GM23338 (cell line): Measurements from ENCODE around the gene SEZ6. TPM values are rescaled to one million over a fixed set of nuclear protein-coding genes. Genes with fewer than 3 reads are reported as not detected.

Experiments
- ATAC-seq: fragments of 200-7000 bp; cut with Tn5 transposase; 3 replicates; pipeline ENCODE4 v1.9.1; 2020
- DNase-seq: peaks from one replicate; pipeline ENCODE4 v3.0.0-alpha.2; 2015; ENCODE audit warnings: low spot score
- H2AFZ ChIP-seq: fragments of 200-600 bp; sonication (generic); 2 replicates; pipeline ENCODE4 v1.8.0; 2016; ENCODE audit warnings: antibody characterized with exemption, mild to moderate bottlenecking, moderate library complexity
- H3F3A ChIP-seq: fragments of 200-600 bp; sonication (generic); replicated peaks from 2 replicates; pipeline ENCODE4 v1.8.0; 2017; ENCODE audit warnings: antibody characterized with exemption, mixed run types, low read depth
- H3K27ac ChIP-seq: fragments of 200-600 bp; sonication (generic); 2 replicates; pipeline ENCODE4 v1.6.1; 2016; ENCODE audit warnings: low read depth
- H3K27me3 ChIP-seq: fragments of 200-600 bp; sonication (generic); 2 replicates; pipeline ENCODE4 v1.8.0; 2016; ENCODE audit warnings: mild to moderate bottlenecking, mixed run types, moderate library complexity; ENCODE audit not compliant: insufficient read depth
- H3K36me3 ChIP-seq: fragments of 200-600 bp; sonication (generic); 2 replicates; pipeline ENCODE4 v1.8.0; 2016; ENCODE audit warnings: mild to moderate bottlenecking; ENCODE audit not compliant: insufficient read depth
- H3K4me1 ChIP-seq: fragments of 200-600 bp; sonication (generic); 2 replicates; pipeline ENCODE4 v1.8.0; 2016; ENCODE audit warnings: mild to moderate bottlenecking, moderate library complexity; ENCODE audit not compliant: insufficient read depth
- H3K4me2 ChIP-seq: fragments of 200-600 bp; sonication (generic); 2 replicates; pipeline ENCODE4 v1.7.1; 2017; ENCODE audit warnings: mixed run types
- H3K4me3 ChIP-seq: fragments of 200-600 bp; sonication (generic); 2 replicates; pipeline ENCODE4 v1.6.1; 2016; ENCODE audit warnings: mixed run types
- H3K79me2 ChIP-seq: fragments of 200-600 bp; sonication (generic); replicated peaks from 2 replicates; pipeline ENCODE4 v1.8.0; 2017; ENCODE audit warnings: mild to moderate bottlenecking; ENCODE audit not compliant: insufficient read depth
- H3K9me2 ChIP-seq: fragments of 200-600 bp; sonication (generic); 2 replicates; pipeline ENCODE4 v1.8.0; 2017; ENCODE audit not compliant: insufficient read depth
- H4K20me1 ChIP-seq: fragments of 200-600 bp; sonication (generic); replicated peaks from 2 replicates; pipeline ENCODE4 v1.8.0; 2017; ENCODE audit warnings: mild to moderate bottlenecking; ENCODE audit not compliant: insufficient read depth
- H3K27ac Mint-ChIP-seq: 2 replicates; pipeline ENCODE4 v1.8.0; 2020; ENCODE audit warnings: inconsistent platforms, mild to moderate bottlenecking, moderate library complexity, mixed read lengths
- H3K27me3 Mint-ChIP-seq: 3 replicates; pipeline ENCODE4 v1.8.0; 2022; ENCODE audit warnings: low read depth, mild to moderate bottlenecking, moderate library complexity, mixed read lengths, inconsistent platforms; ENCODE audit not compliant: insufficient read depth, poor library complexity
- H3K36me3 Mint-ChIP-seq: 3 replicates; pipeline ENCODE4 v1.8.0; 2021; ENCODE audit warnings: low read depth, mild to moderate bottlenecking, inconsistent platforms, moderate library complexity, mixed read lengths
- H3K4me1 Mint-ChIP-seq: 3 replicates; pipeline ENCODE4 v1.8.0; 2020; ENCODE audit warnings: mild to moderate bottlenecking, inconsistent platforms, mixed read lengths
- H3K4me3 Mint-ChIP-seq: 3 replicates; pipeline ENCODE4 v1.8.0; 2021; ENCODE audit warnings: moderate library complexity, mild to moderate bottlenecking, inconsistent platforms, mixed read lengths
- H3K9me3 Mint-ChIP-seq: 3 replicates; pipeline ENCODE4 v1.8.0; 2020; ENCODE audit warnings: moderate library complexity, mild to moderate bottlenecking, inconsistent platforms, mixed read lengths
- CREB1 ChIP-seq: fragments of 250-450 bp; sonication (Bioruptor Pico); IDR thresholded peaks from 2 replicates; pipeline ENCODE4 v1.5.0; 2020; ENCODE audit warnings: low read depth, mild to moderate bottlenecking, moderate library complexity
- CTCF ChIP-seq, 2 experiments: fragments of 200-600 bp in 1 of 2; sonication (generic) in 1 of 2; conservative IDR thresholded peaks; 2 replicates each; pipeline versions ENCODE4 v1.5.1 to v1.6.1; 2016 to 2017; ENCODE audit warnings: antibody characterized with exemption in 2 of 2, low read depth in 2 of 2, mild to moderate bottlenecking in 2 of 2, moderate library complexity in 1 of 2
- ETS1 ChIP-seq: IDR thresholded peaks from 2 replicates; pipeline ENCODE4 v1.6.1; 2016; ENCODE audit warnings: antibody characterized with exemption
- EZH2 ChIP-seq: fragments of 200-600 bp; sonication (generic); IDR thresholded peaks from one replicate; pipeline ENCODE4 v1.8.0; 2017; ENCODE audit warnings: antibody characterized with exemption, mild to moderate bottlenecking, low read depth; ENCODE audit not compliant: unreplicated experiment
- EZH2phosphoT487 ChIP-seq: fragments of 200-600 bp; sonication (generic); IDR thresholded peaks from one replicate; pipeline ENCODE4 v1.8.1; 2018; ENCODE audit warnings: antibody characterized with exemption; ENCODE audit not compliant: unreplicated experiment
- JUNB ChIP-seq: IDR thresholded peaks from one replicate; pipeline ENCODE4 v1.6.1; 2016; ENCODE audit warnings: antibody characterized with exemption; ENCODE audit not compliant: unreplicated experiment
- NANOG ChIP-seq: IDR thresholded peaks from 2 replicates; pipeline ENCODE4 v1.6.1; 2016; ENCODE audit warnings: antibody characterized with exemption, borderline replicate concordance
- POLR2AphosphoS5 ChIP-seq: IDR thresholded peaks from 2 replicates; pipeline ENCODE4 v1.6.1; 2016; ENCODE audit warnings: antibody characterized with exemption, low read depth
- REST ChIP-seq: IDR thresholded peaks from one replicate; pipeline ENCODE4 v1.6.1; 2018; ENCODE audit warnings: antibody characterized with exemption; ENCODE audit not compliant: unreplicated experiment
- STAT1 ChIP-seq: IDR thresholded peaks from one replicate; pipeline ENCODE4 v1.6.1; 2016; ENCODE audit warnings: antibody characterized with exemption; ENCODE audit not compliant: unreplicated experiment
- ZNF114 ChIP-seq: fragments of 250-450 bp; sonication (Bioruptor Pico); IDR thresholded peaks from 2 replicates; pipeline ENCODE4 v1.5.0; 2020; ENCODE audit warnings: mild to moderate bottlenecking, moderate library complexity
- ZNF331 ChIP-seq: fragments of 250-450 bp; sonication (Bioruptor Pico); IDR thresholded peaks from 2 replicates; pipeline ENCODE4 v1.5.0; 2020; ENCODE audit warnings: low read depth, mild to moderate bottlenecking, moderate library complexity
- ZNF462 ChIP-seq: fragments of 250-450 bp; sonication (Bioruptor Pico); IDR thresholded peaks from 2 replicates; pipeline ENCODE4 v1.5.0; 2020; ENCODE audit warnings: mild to moderate bottlenecking, moderate library complexity
- polyA plus RNA-seq: library from polyadenylated mRNA; unstranded; fragments of >200 nt; fragmentation: Nextera tagmentation; extraction: Ambion mirVana; gene quantifications from 2 replicates; pipeline ENCODE4 v1.2.1, GENCODE V29; 2016
- total RNA-seq: library from RNA; depleted of rRNA; stranded (reverse); fragments of >200 nt; shearing (Covaris generic); gene quantifications from 2 replicates; pipeline ENCODE4 v1.2.3, GENCODE V29; 2014

The SEZ6 gene
- total and polyA plus RNA-seq, 2 experiments from 2014 or later: 1.0 to 6.5 TPM

- Mint-ChIP-seq H3K36me3 (no peaks in the 10 kb centered on the region), H3K27ac (no peak overlapping the region), H3K27me3 (peaks cover 2% of the 10 kb centered on the region), H3K4me1 (peaks cover 15% of the 10 kb centered on the region), H3K9me3 (no peaks in the 10 kb centered on the region), H3K4me3 (no peak overlapping the region)
- Histone ChIP-seq H3K27me3 (no peaks in the 10 kb centered on the region), H3K4me3 (no peak overlapping the region), H3K4me2 (no peak overlapping the region), H3K4me1 (peaks cover 7% of the 10 kb centered on the region; the same call in 1 of the 2 replicates), H3K9me2 (no peaks in the 10 kb centered on the region), H4K20me1 (no peaks in the 10 kb centered on the region), H3K36me3 (no peaks in the 10 kb centered on the region), H3F3A (peaks cover 16% of the 10 kb centered on the region; the same call in 1 of the 2 replicates), H3K79me2 (peaks cover 10% of the 10 kb centered on the region), H2AFZ (no peak overlapping the region), H3K27ac (no peak overlapping the region)
- no peak for DNase-seq
- no peak for ATAC-seq
- TF ChIP-seq ZNF462 (CRISPR knock-in tag) (no peak), EZH2phosphoT487 (no peak), ZNF331 (CRISPR knock-in tag) (no peak), NANOG (no peak), STAT1 (no peak), JUNB (no peak), ETS1 (no peak), EZH2 (no peak), POLR2AphosphoS5 (no peak), CTCF (conservative IDR thresholded peaks at IDR 0.05; ENCODE audit: low read depth in 2 of 2) (no peak), REST (no peak), CREB1 (CRISPR knock-in tag) (no peak), ZNF114 (CRISPR knock-in tag) (no peak)
Measured at GRCh38 chr17:28954886-28955285, 50.9 kb downstream of the SEZ6 start.
